OCI-LY1 (cell line): ENCODE results near the gene DGCR8.

Experiments used
- H2AFZ ChIP-seq: fragments of 200-600 bp; sonication (generic), shearing (Covaris generic); 2 replicates; pipeline ENCODE4 v1.6.0; 2014; ENCODE audit warnings: antibody characterized with exemption, mild to moderate bottlenecking, low read length
- H3F3A ChIP-seq: fragments of 200-600 bp; sonication (generic), shearing (Covaris generic); 2 replicates; pipeline ENCODE4 v1.6.0; 2014; ENCODE audit warnings: mild to moderate bottlenecking, antibody characterized with exemption, low read length, moderate library complexity; ENCODE audit not compliant: insufficient read depth
- H3K27ac ChIP-seq: fragments of 200-600 bp; sonication (generic); 2 replicates; pipeline ENCODE4 v1.5.1; 2014; ENCODE audit warnings: low read length, mixed run types, mild to moderate bottlenecking, low read depth; ENCODE audit not compliant: poor library complexity, severe bottlenecking
- H3K27me3 ChIP-seq: fragments of 200-600 bp; sonication (generic); 2 replicates; pipeline ENCODE4 v1.6.0; 2014; ENCODE audit warnings: antibody characterized with exemption, mild to moderate bottlenecking, low read length, moderate library complexity; ENCODE audit not compliant: insufficient read depth
- H3K36me3 ChIP-seq: fragments of 200-600 bp; sonication (generic); 2 replicates; pipeline ENCODE4 v1.6.1; 2014; ENCODE audit warnings: mild to moderate bottlenecking, antibody characterized with exemption, low read length, moderate library complexity, mixed read lengths; ENCODE audit not compliant: insufficient read depth
- H3K4me1 ChIP-seq: fragments of 200-600 bp; sonication (generic); 2 replicates; pipeline ENCODE4 v1.5.1; 2014; ENCODE audit warnings: mild to moderate bottlenecking, low read length, moderate library complexity; ENCODE audit not compliant: insufficient read depth, severe bottlenecking
- H3K4me2 ChIP-seq: fragments of 200-600 bp; sonication (generic), shearing (Covaris generic); 2 replicates; pipeline ENCODE4 v1.6.1; 2014; ENCODE audit warnings: low read length
- H3K4me3 ChIP-seq: fragments of 200-600 bp; sonication (generic); 2 replicates; pipeline ENCODE4 v1.5.1; 2014; ENCODE audit warnings: low read length, low read depth, mild to moderate bottlenecking, mixed read lengths; ENCODE audit not compliant: poor library complexity, severe bottlenecking
- H3K79me2 ChIP-seq: fragments of 200-600 bp; shearing (Covaris generic); 2 replicates; pipeline ENCODE4 v1.6.1; 2016; ENCODE audit warnings: mixed run types, low read length, mixed read lengths; ENCODE audit not compliant: insufficient read depth
- H3K9ac ChIP-seq: fragments of 200-600 bp; sonication (generic), shearing (Covaris generic); 2 replicates; pipeline ENCODE4 v1.6.1; 2014; ENCODE audit warnings: mild to moderate bottlenecking, low read length, mixed read lengths
- H3K9me2 ChIP-seq: fragments of 200-600 bp; sonication (generic), shearing (Covaris generic); 2 replicates; pipeline ENCODE4 v1.6.1; 2014; ENCODE audit warnings: low read depth, mild to moderate bottlenecking, low read length, mixed read lengths
- H3K9me3 ChIP-seq: fragments of 200-600 bp; shearing (Covaris generic); 2 replicates; pipeline ENCODE4 v1.6.1; 2014; ENCODE audit warnings: low read length, mixed read lengths
- H4K20me1 ChIP-seq: fragments of 200-600 bp; sonication (generic), shearing (Covaris generic); 2 replicates; pipeline ENCODE4 v1.6.0; 2016; ENCODE audit warnings: mild to moderate bottlenecking, low read length; ENCODE audit not compliant: insufficient read depth
- CTCF ChIP-seq: fragments of 200-600 bp; sonication (generic), shearing (Covaris generic); IDR thresholded peaks from 2 replicates; pipeline ENCODE4 v1.5.1; 2017; ENCODE audit warnings: mild to moderate bottlenecking, antibody characterized with exemption, low read length, moderate library complexity, mixed read lengths
- EZH2 ChIP-seq: fragments of 200-600 bp; sonication (generic), shearing (Covaris generic); IDR thresholded peaks from 2 replicates; pipeline ENCODE4 v1.8.0; 2017; ENCODE audit warnings: borderline replicate concordance, mixed run types, mild to moderate bottlenecking, antibody characterized with exemption, low read length, moderate library complexity, mixed read lengths

The DGCR8 gene

GRCh38 chr22:20087319-20088262 is 7.5 kb downstream of the DGCR8 start:
- Histone ChIP-seq H3F3A (no peaks in the 10 kb centered on the region), H3K79me2 (peaks cover 30% of the 10 kb centered on the region), H3K36me3 (peaks cover 76% of the 10 kb centered on the region), H3K4me2 (no peak overlapping the region), H3K27ac (no peak overlapping the region), H3K9me2 (no peaks in the 10 kb centered on the region), H4K20me1 (no peaks in the 10 kb centered on the region), H3K9ac (no peak overlapping the region), H3K4me3 (no peak overlapping the region), H2AFZ (no peak overlapping the region), H3K4me1 (peaks cover 28% of the 10 kb centered on the region), H3K27me3 (no peaks in the 10 kb centered on the region), H3K9me3 (no peaks in the 10 kb centered on the region)
- TF ChIP-seq CTCF (no peak), EZH2 (no peak)

DNA sequence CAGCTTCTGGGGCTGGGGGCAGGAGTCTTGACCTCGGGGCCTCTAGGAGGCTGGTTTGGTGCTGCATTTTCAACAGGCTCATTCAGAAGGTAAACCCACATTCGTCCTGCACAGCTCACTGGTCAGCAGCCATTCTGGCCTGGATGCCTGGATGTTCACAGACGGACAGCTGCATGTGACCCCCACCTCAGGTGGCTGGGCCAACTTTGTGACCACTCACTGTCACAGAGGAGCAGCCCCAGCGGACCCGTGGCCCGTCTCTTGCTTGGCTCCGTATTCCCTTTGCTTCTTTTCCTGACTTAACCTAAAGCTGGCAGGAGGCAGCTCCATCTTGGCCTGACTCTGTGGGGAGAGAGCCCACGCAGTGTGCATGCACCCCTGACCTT is 8.2 kb downstream of the DGCR8 start:
- Histone ChIP-seq H3K4me1 (peaks cover 21% of the 10 kb centered on the region), H3K9me3 (no peaks in the 10 kb centered on the region), H4K20me1 (no peaks in the 10 kb centered on the region), H3F3A (no peaks in the 10 kb centered on the region), H3K27me3 (no peaks in the 10 kb centered on the region), H3K4me3 (no peak overlapping the region), H3K9ac (no peak overlapping the region), H3K27ac (no peak overlapping the region), H2AFZ (no peak overlapping the region), H3K36me3 (peaks cover 82% of the 10 kb centered on the region), H3K79me2 (peaks cover 23% of the 10 kb centered on the region), H3K4me2 (no peak overlapping the region), H3K9me2 (no peaks in the 10 kb centered on the region)
- TF ChIP-seq CTCF (no peak), EZH2 (no peak)

- Histone ChIP-seq H3K4me1 (peaks cover 10% of the 10 kb centered on the region), H4K20me1 (no peaks in the 10 kb centered on the region), H3K79me2 (peaks cover 13% of the 10 kb centered on the region; the same call in 1 of the 2 replicates)
Measured at GRCh38 chr22:20089226-20089976, 9.4 kb downstream of the DGCR8 start.

More at GRCh38 chr22:20089226-20089976, 9.4 kb downstream of the DGCR8 start:
- peaks cover 93% of the 10 kb centered on the region for H3K36me3 ChIP-seq
- H3K4me3 ChIP-seq, result no peak overlapping the region
- no peak overlapping the region for H3K4me2 ChIP-seq
- TF ChIP-seq EZH2, result no peak
- no peak for TF ChIP-seq CTCF
- H3K9me2 ChIP-seq, result no peaks in the 10 kb centered on the region
- no peaks in the 10 kb centered on the region for H3K9me3 ChIP-seq
- no peak overlapping the region for H2AFZ ChIP-seq
- no peak overlapping the region for H3K27ac ChIP-seq
- no peaks in the 10 kb centered on the region for H3F3A ChIP-seq
- H3K9ac ChIP-seq, result no peak overlapping the region
- H3K27me3 ChIP-seq, result no peaks in the 10 kb centered on the region
